ENCODE results near the gene VEPH1.

- TF ChIP-seq CTCF (IDR thresholded peaks at IDR 0.05) (no peak), POLR2A (IDR thresholded peaks at IDR 0.05) (no peak)
Observed at GRCh38 chr3:157373783-157374182, 129.4 kb downstream of the VEPH1 start.

Measured in Peyer's patch (tissue), 4 donors.